CD14-positive monocyte (primary cell): ENCODE results near the gene CCNB2. TPM values are rescaled to one million over a fixed set of nuclear protein-coding genes. Genes with fewer than 3 reads are reported as not detected.

Source experiments
- DNase-seq, 3 donors: peaks; one replicate each; pipeline ENCODE4 v3.0.0-alpha.2; 2011 to 2022
- H2AFZ ChIP-seq: 2 replicates; pipeline ENCODE4 v1.6.0; 2012; ENCODE audit warnings: mild to moderate bottlenecking, low read depth, low read length, inconsistent platforms; ENCODE audit not compliant: insufficient read depth, poor library complexity, severe bottlenecking
- H3K27ac ChIP-seq, 2 donors: 1 replicate in 1 of 2; 2 replicates in 1 of 2; pipeline ENCODE4 v1.5.1; 2012 to 2013; ENCODE audit warnings: low read length in 2 of 2, control low read depth in 1 of 2, inconsistent platforms in 1 of 2, low read depth in 1 of 2, mild to moderate bottlenecking in 1 of 2
- H3K27me3 ChIP-seq, 2 donors: one replicate each; pipeline versions ENCODE4 v1.6.0 to v1.6.1; 2011 to 2013; ENCODE audit warnings: low read length in 2 of 2; ENCODE audit not compliant: control insufficient read depth in 2 of 2, insufficient read depth in 2 of 2
- H3K36me3 ChIP-seq, 2 donors: replicated peaks in 1 of 2; 1 replicate in 1 of 2; 2 replicates in 1 of 2; pipeline versions ENCODE4 v1.5.1 to v1.6.1; 2012 to 2013; ENCODE audit warnings: low read length in 2 of 2, control low read depth in 1 of 2, inconsistent platforms in 1 of 2, mild to moderate bottlenecking in 1 of 2; ENCODE audit not compliant: insufficient read depth in 2 of 2, control insufficient read depth in 1 of 2
- H3K4me1 ChIP-seq, 2 donors: 1 replicate in 1 of 2; 2 replicates in 1 of 2; pipeline versions ENCODE4 v1.5.1 to v1.6.1; 2012 to 2013; ENCODE audit warnings: low read length in 2 of 2, control low read depth in 1 of 2, inconsistent platforms in 1 of 2, mild to moderate bottlenecking in 1 of 2, moderate library complexity in 1 of 2; ENCODE audit not compliant: insufficient read depth in 2 of 2, control insufficient read depth in 1 of 2
- H3K4me2 ChIP-seq: replicated peaks from 2 replicates; pipeline ENCODE3; 2012; ENCODE audit warnings: low read length, moderate library complexity, mild to moderate bottlenecking; ENCODE audit not compliant: poor library complexity, severe bottlenecking; ENCODE audit errors: extremely low read depth
- H3K4me3 ChIP-seq, 3 experiments: fragments of 200-600 bp in 1 of 3; sonication (generic) in 1 of 3; replicated peaks in 1 of 3; 1 replicate in 2 of 3; 2 replicates in 1 of 3; pipeline ENCODE4 v1.5.1; 2011 to 2013; ENCODE audit warnings: low read length in 3 of 3, mild to moderate bottlenecking in 3 of 3, control low read depth in 2 of 3, low read depth in 2 of 3, inconsistent platforms in 1 of 3, moderate library complexity in 1 of 3
- H3K79me2 ChIP-seq: 2 replicates; pipeline ENCODE4 v1.6.0; 2012; ENCODE audit warnings: mild to moderate bottlenecking, control low read depth, inconsistent platforms, low read length, moderate library complexity; ENCODE audit not compliant: insufficient read depth
- H3K9ac ChIP-seq: 2 replicates; pipeline ENCODE4 v1.6.0; 2017; ENCODE audit warnings: low read length, mild to moderate bottlenecking; ENCODE audit not compliant: insufficient read depth, poor library complexity, severe bottlenecking
- H3K9me3 ChIP-seq, 2 donors: replicated peaks in 1 of 2; 1 replicate in 1 of 2; 2 replicates in 1 of 2; pipeline versions ENCODE4 v1.5.1 to v1.6.1; 2012 to 2013; ENCODE audit warnings: low read length in 2 of 2, control low read depth in 1 of 2; ENCODE audit not compliant: control insufficient read depth in 1 of 2, insufficient read depth in 1 of 2
- H4K20me1 ChIP-seq: 2 replicates; pipeline ENCODE4 v1.6.0; 2012; ENCODE audit warnings: mild to moderate bottlenecking, low read length, control low read depth, moderate library complexity; ENCODE audit not compliant: insufficient read depth
- H3K27ac Mint-ChIP-seq, 7 donors: one replicate each; pipeline ENCODE4 v1.8.0; 2020; ENCODE audit warnings: mild to moderate bottlenecking in 7 of 7, mixed read lengths in 7 of 7, moderate library complexity in 6 of 7, inconsistent platforms in 2 of 7
- H3K27me3 Mint-ChIP-seq, 3 donors: one replicate each; pipeline ENCODE4 v1.8.0; 2021 to 2022; ENCODE audit warnings: low read depth in 3 of 3, mild to moderate bottlenecking in 3 of 3, mixed read lengths in 3 of 3, moderate library complexity in 3 of 3, inconsistent platforms in 1 of 3
- H3K36me3 Mint-ChIP-seq, 2 donors: one replicate each; pipeline ENCODE4 v1.8.0; 2020; ENCODE audit warnings: mixed read lengths in 2 of 2, inconsistent platforms in 1 of 2, mild to moderate bottlenecking in 1 of 2
- H3K4me1 Mint-ChIP-seq: one replicate; pipeline ENCODE4 v1.8.0; 2020; ENCODE audit warnings: mild to moderate bottlenecking, mixed read lengths
- H3K4me3 Mint-ChIP-seq, 2 donors: one replicate each; pipeline ENCODE4 v1.8.0; 2020; ENCODE audit warnings: mild to moderate bottlenecking in 2 of 2, mixed read lengths in 2 of 2, moderate library complexity in 1 of 2
- H3K9me3 Mint-ChIP-seq, 7 donors: one replicate each; pipeline ENCODE4 v1.8.0; 2020 to 2022; ENCODE audit warnings: mixed read lengths in 7 of 7, mild to moderate bottlenecking in 6 of 7, moderate library complexity in 6 of 7, inconsistent platforms in 2 of 7
- WGBS: methylation state at CpG from one replicate; pipeline ENCODE4 v1.1.5; 2013; ENCODE audit warnings: missing lambda C conversion rate; ENCODE audit not compliant: insufficient coverage; 5-methylcytosine and 5-hydroxymethylcytosine counted together
- intact Hi-C, 2 donors: fragments of 100-400 bp; cut with micrococcal nuclease; formaldehyde crosslinking; loops; one replicate each; pipeline versions ENCODE4 v1.15.0 to v1.15.1; 2023
- polyA plus RNA-seq, 3 donors: library from polyadenylated mRNA; depleted of rRNA in 1 of 3; unstranded in 2 of 3; stranded (reverse) in 1 of 3; fragments of 300-500 nt in 2 of 3; fragments of >200 nt in 1 of 3; fragmentation: Illumina TruSeq in 2 of 3; gene quantifications; 1 replicate in 2 of 3; 2 replicates in 1 of 3; pipeline ENCODE4 v1.2.3, GENCODE V29; 2012 to 2021
- TF ChIP-seq, protein P1 (sequence below): fragments of 200-600 bp; IDR thresholded peaks from one replicate; pipeline ENCODE4 v1.8.0; 2022; ENCODE audit warnings: antibody characterized with exemption, mild to moderate bottlenecking

The CCNB2 gene
- polyA plus RNA-seq, 3 donors: 0.13 to 0.53 (median 0.31) TPM

DNA sequence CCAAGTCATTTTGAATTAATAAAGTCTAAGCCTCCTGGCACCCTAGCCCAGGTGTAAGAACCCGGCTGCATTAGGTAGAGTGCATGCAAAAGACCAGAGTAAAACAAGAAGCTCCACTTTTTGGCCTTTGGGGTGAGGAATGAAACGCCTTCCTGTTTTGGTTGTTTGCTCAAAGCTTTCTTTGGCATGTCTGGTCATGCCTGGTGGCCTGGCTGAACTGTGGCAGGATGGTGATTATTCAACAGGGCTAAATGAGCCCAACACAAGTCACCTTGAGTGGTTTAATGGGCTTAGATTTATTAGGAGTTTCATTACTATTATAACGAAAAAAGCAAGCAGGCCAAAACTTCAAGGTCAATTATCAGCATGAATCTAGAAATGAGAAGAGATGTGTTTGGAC, 60.8 kb downstream of the CCNB2 start:
- Mint-ChIP-seq H3K27me3 (peaks cover 0 to 2% (median 2%) of the 10 kb centered on the region in 3 donors), H3K4me3 (no peak overlapping the region), H3K9me3 (peaks cover 0 to 5% (median 0%) of the 10 kb centered on the region in 7 donors), H3K27ac (no peak overlapping the region), H3K4me1 (peaks cover 30% of the 10 kb centered on the region), H3K36me3 (peaks cover 25 to 59% of the 10 kb centered on the region in 2 donors)
- no peak overlapping the region for H2AFZ ChIP-seq
- peaks cover 21 to 26% of the 10 kb centered on the region in 2 donors for H3K4me1 ChIP-seq
- intact Hi-C loops: loop anchor here in 1 of 2 donors (10.0 kb wide), 1 partner anchor 329 kb away; no protein-coding TSS in a partner anchor
- no peak for DNase-seq
- peaks cover 10 to 19% of the 10 kb centered on the region in 2 donors for H3K36me3 ChIP-seq
- H3K27ac ChIP-seq: no peak overlapping the region
- no peak overlapping the region for H3K9ac ChIP-seq
- H3K27me3 ChIP-seq: no peaks in the 10 kb centered on the region
- 100% methylated on average over 1 of the region's 3 CpGs for WGBS
- no peak overlapping the region for H3K4me2 ChIP-seq
- TF ChIP-seq, protein P1, sequence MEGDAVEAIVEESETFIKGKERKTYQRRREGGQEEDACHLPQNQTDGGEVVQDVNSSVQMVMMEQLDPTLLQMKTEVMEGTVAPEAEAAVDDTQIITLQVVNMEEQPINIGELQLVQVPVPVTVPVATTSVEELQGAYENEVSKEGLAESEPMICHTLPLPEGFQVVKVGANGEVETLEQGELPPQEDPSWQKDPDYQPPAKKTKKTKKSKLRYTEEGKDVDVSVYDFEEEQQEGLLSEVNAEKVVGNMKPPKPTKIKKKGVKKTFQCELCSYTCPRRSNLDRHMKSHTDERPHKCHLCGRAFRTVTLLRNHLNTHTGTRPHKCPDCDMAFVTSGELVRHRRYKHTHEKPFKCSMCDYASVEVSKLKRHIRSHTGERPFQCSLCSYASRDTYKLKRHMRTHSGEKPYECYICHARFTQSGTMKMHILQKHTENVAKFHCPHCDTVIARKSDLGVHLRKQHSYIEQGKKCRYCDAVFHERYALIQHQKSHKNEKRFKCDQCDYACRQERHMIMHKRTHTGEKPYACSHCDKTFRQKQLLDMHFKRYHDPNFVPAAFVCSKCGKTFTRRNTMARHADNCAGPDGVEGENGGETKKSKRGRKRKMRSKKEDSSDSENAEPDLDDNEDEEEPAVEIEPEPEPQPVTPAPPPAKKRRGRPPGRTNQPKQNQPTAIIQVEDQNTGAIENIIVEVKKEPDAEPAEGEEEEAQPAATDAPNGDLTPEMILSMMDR: no peak
- H3K79me2 ChIP-seq: no peaks in the 10 kb centered on the region
- no peaks in the 10 kb centered on the region for H4K20me1 ChIP-seq
- no peaks in the 10 kb centered on the region for H3K9me3 ChIP-seq
- H3K4me3 ChIP-seq: no peak overlapping the region

DNA sequence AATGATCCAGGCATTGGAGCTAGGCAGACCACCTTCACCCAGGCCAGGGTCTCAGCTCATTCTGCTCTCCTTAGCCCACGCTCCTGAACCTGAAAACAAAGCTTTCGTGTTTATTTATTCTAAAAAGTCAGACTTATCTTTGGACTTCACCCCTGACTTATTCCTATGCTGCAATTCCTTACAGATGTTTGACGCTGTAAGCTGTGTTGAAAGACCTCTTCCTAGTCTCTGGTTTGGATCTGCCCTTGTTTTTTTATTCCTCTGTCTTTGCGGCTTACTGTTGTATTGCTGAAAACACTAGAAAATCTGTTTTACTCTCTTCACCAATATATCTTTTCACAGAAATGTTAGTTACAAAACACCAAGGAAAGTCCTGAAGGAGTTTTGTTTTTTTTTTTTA, 61.2 kb downstream of the CCNB2 start:
- no peak overlapping the region for H3K27ac ChIP-seq
- peaks cover 0 to 2% (median 2%) of the 10 kb centered on the region in 3 donors for H3K27me3 Mint-ChIP-seq
- no peak overlapping the region for H3K4me3 ChIP-seq
- 44% methylated on average over 2 of the region's 4 CpGs for WGBS
- no peak overlapping the region for H3K4me2 ChIP-seq
- H3K36me3 ChIP-seq: peaks cover 10 to 14% of the 10 kb centered on the region in 2 donors
- H3K9me3 Mint-ChIP-seq: peaks cover 0 to 5% (median 0%) of the 10 kb centered on the region in 7 donors
- H3K9me3 ChIP-seq: no peaks in the 10 kb centered on the region
- no peak overlapping the region for H3K4me3 Mint-ChIP-seq
- no peaks in the 10 kb centered on the region for H3K79me2 ChIP-seq
- intact Hi-C loops: loop anchor here in 1 of 2 donors (10.0 kb wide), 1 partner anchor 329 kb away; no protein-coding TSS in a partner anchor
- H3K9ac ChIP-seq: no peak overlapping the region
- H3K36me3 Mint-ChIP-seq: peaks cover 23 to 59% of the 10 kb centered on the region in 2 donors
- no peak for DNase-seq
- TF ChIP-seq, protein P1: no peak
- H3K4me1 ChIP-seq: peaks cover 21 to 31% of the 10 kb centered on the region in 2 donors
- H3K27ac Mint-ChIP-seq: no peak overlapping the region
- no peaks in the 10 kb centered on the region for H3K27me3 ChIP-seq
- no peaks in the 10 kb centered on the region for H4K20me1 ChIP-seq
- peaks cover 31% of the 10 kb centered on the region for H3K4me1 Mint-ChIP-seq
- no peak overlapping the region for H2AFZ ChIP-seq
